GM21381 (cell line): ENCODE results near the gene MTTP.

Experiments used
- ATAC-seq: cut with Tn5 transposase; IDR thresholded peaks from one replicate; pipeline ENCODE4 v1.9.1; 2021; ENCODE audit warnings: mild to moderate bottlenecking, moderate library complexity; ENCODE audit not compliant: unreplicated experiment

The MTTP gene

DNA sequence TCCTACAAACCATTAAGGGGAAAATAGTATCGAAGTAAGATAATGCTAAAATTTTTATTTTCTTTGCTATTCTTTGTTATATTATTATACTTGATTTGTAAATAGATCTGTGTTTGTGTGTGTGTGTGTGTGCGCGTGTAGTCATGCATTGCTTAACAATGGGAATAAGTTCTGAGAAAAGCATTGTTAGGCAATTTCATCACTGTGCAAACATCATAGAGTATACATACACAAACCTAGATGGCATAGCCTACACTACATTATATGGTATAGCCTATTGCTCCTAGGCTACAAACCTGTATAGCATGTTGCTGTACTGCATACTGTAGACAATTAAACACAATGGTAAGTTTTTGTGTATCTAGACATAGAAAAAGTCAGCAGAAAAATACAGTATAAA, 17.1 kb downstream of the MTTP start:
- ATAC-seq = no peak

DNA sequence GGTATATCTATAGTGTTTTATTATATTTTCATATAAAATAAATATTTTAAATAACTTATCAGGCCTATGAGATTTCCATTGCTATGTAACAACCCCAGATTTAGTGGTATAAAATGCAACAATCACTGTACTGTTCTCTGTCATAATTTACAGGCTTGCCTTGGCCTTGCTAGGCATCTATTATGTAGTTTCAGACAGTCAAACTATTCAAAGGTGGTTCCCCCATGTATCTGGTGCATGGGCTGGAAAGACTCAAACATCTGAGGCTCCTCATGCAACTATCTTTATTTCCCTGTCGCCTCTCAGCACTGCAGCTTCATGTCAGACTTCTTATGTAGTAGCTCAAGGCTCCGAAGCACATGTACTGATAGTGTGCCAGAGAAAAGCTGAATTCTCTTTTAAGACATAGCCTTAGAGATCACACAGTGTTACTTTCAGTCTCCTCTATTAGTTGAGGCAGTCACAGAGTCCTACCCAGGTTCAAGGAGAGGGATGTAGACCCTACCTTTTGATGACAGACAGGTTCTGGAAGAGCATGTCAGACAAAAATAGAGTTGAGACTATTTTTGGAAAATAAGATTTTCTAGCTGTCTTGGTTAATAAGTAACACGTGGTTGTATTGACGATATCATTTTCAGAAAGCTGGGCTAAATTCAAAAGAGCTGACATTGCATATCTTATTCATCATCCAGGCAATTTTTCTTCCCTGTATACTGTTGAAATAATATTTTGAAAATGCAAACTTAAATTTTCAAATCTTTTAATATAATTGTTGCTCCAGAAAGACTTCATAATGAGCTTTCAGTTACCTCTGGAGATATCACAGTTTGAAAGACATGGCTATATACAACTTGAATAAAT, 19.4 kb downstream of the MTTP start:
- ATAC-seq = peak; percentile 69

DNA sequence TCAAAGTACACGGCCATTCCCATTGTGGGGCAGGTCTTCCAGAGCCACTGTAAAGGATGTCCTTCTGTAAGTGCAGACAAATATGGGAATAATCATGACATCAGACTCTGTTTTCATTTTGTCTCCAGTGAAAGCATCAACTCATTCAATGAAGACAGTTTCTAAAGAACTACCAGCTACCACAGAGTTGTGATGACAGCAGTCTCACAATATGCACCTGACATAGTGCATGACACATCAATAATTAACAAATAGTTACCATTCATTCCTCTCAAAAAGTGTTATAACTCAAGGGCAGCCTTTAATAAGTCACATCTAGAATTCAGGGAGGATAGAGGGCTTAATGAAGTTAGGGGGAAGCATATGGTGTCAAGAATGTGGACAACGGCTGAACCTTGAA, 20.2 kb downstream of the MTTP start:
- ATAC-seq = no peak

DNA sequence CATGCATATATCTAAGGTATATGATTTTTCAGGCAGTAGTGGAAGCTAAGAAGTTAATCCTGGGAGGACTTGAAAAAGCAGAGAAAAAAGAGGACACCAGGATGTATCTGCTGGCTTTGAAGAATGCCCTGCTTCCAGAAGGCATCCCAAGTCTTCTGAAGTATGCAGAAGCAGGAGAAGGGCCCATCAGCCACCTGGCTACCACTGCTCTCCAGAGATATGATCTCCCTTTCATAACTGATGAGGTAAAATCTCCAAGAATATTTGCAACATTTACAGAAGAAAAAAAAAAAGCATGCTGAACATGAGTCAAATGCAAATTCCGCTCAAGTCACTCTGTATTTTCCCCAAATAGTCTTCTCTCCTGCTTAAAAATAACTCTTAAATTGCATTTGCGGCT, 32.1 kb downstream of the MTTP start:
- ATAC-seq = no peak

DNA sequence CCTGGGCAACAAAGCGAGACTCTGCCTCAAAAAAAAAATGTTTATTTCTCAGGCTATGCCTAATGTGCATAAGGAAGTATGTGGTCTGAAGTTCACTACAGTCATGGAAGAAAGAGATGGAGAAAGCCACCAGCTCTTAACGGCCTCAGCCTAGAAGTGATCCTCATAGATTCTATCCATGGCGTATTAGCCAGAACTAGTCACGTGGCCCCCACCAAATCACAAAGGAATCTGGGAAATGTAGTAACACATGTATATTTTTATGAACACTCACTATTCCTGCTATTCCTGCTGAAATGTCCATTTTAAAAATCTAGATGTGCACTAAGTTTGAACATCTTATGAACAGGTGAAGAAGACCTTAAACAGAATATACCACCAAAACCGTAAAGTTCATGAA, 33.8 kb downstream of the MTTP start:
- ATAC-seq = no peak

DNA sequence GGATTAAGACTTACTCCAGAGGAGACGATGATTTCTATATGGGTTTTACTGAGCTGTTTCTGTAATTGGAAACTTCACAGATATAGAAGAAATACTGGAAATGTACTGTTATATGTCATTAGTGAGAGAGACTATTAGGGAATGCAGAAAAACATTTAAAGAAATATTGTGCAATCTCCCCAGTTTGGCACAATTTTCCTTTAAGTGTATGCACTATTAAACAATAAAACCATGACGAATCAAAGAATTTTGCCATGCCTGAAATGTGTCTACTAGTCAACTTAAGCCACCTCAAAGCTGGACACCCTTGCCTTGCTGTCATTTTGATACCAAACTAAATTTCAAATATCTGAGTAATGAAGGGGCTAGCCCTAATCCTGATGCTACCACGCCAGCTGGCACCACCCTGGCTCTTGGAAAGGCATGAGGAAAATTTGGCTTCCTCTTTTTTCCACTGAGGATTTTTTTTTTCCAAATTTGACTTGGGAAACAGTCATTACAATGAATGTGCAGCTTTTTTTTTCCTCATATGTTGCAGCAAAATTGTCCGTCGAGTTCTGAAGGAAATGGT, 36.1 kb downstream of the MTTP start:
- ATAC-seq = no peak

DNA sequence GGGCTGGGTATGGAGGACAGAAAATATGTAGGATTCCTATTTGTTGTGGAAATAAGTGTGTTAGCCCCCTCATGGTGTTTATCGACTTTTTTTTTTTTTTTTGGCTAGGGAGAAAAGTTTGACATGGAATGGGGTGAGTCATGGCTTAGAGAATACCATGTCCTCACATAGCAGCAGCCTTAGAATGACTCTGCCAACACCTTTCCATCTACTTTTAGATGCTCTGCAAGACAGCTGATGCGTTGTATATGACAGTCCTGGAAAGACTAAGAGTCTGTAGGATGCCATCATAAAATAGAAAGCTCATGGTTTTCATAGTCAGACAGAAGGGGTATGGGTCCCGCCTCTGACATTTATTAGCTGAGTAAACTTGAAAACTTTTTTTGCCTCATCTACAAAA, 37.7 kb downstream of the MTTP start:
- ATAC-seq = no peak

DNA sequence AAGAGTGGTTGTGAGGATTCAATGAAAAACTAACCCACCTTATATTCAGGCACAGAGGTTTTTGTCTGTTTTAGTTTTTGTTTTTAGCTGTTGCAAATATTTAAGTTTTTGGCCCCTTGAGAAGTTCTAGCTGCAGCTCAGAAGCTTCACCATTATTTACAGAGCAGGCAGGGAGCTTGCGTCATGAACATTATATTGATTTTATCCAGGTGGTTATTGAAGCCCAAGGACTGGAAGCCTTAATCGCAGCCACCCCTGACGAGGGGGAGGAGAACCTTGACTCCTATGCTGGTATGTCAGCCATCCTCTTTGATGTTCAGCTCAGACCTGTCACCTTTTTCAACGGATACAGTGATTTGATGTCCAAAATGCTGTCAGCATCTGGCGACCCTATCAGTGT, 38.1 kb downstream of the MTTP start:
- no peak for ATAC-seq

DNA sequence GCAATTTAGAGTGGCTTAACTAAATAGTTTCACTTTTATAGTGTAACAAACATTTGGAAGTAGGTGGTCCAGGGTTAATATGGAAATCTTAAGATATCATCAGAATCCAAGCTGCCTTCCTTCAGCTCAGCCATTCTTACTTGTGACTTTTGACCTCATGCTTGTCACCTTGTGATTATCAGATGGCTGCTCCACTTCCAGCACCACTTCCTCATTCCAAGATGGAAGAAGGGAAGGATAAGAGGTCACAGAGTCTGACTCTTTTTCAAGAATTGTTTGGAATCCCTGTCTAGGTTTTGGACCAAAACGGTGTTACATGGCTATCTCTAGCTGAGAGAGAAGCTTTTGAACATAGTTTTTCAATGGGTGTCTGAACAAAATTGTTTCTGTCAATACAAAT, 39.9 kb downstream of the MTTP start:
- no peak for ATAC-seq

DNA sequence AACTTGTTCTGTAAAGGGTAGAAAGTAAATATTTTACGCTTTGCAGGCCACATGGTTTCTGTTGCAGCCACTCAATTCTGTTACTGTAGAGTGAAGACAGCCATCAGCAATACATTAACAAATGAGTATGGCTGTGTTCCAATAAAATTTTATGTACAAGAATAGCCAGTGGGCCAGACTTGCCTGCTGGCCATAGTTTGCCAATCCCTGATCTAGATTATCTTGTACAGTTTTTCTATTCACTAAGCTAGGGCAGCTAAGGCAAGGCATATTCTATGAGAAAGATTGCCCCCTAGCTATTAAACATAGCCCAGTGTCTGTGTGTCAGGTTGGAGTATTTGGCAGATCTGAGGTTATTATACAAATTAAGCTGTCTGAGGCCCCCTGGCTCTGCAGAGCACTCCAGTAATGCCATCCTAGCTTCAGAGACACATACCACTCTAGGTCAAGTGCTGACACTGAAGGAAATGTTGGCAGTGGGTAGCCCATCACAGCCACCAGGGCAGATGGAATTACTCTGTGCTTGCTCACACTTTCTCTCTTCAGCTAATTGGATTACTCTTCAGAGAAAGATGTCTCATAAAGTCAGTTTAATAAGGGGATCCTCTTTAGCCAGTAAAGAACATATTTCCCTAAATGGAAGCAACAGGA, 40.7 kb downstream of the MTTP start:
- no peak for ATAC-seq

DNA sequence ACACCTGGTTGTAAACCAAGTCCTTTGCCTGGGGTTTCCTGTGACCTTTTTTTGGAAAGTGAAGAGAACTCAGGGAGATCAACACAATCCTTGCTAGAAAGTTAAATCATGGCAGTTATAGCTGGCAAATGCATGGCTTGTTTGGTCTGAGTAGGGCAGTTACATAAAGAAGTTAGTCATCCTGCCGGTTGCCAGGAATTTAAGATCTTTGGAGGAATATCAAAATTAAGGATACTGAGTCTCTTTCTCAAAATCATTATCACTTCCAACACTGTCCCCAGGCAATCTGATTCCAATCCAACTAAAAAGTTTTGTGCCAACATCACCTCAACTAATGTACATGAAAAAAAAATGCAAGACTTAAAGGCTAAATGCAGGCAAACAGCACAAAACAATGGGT, 42.8 kb downstream of the MTTP start:
- ATAC-seq = no peak

DNA sequence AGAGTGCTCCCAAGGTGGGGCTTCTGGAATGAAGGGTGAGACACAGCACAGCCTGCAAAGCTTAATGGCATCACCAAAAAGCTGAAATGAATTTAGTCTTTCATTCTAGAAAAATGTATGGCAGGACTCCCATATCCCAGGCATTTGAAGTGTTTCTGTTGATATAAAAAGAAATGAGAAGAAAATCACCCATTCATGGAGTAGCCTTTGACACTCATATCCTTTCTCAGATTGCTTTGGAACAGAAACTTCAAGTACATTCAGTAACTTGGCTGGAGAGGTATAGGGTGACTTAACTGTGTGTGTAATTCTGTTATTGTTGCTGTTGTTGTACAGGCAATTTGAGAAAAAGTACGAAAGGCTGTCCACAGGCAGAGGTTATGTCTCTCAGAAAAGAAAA, 47.7 kb downstream of the MTTP start:
- no peak for ATAC-seq

DNA sequence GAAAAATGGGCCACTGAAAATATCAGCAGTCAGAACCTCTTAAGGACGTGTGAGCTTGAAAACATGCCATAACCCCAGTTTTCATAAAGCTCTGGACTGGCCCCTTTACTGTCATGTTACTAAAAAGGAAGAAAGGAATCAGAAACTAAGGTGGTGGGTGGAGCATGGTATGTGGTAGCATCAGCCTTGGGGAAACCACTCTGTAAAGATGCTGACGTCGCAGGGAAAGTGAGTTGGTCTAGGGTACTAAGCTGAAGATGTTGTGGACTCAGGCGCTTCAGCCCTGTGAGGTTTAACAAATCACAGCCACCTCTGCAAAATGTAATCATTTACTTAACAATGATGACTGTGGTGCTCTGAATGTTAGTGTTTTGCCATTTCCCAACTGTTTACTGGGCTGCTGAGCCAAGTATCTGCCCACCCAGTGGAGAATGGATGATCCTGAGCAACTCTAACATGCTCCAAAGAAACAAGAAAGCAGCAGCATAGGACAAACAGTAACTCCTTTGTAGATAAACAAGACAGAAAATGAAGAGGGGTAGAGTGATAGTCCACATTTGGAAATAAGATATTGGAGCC, 49.6 kb downstream of the MTTP start:
- ATAC-seq = no peak

DNA sequence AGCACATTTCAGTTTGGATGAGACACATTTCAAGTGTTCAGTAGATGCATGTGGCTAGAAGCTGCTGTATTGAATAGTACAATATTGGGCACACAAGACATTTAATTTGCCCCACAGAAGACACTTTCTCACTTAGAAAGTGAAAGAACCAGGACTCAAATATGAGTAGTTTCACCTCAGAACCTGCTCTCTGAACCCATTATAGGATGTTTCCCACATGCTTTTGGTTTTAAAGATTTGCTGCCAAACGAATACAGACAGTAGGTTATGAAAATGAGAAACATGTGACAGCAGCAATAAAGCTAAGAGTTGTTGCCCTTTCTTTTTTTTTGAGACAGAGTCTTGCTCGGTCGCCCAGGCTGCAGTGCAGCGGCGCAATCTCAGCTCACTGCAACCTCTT, 50.7 kb downstream of the MTTP start:
- peak; percentile 54 for ATAC-seq

DNA sequence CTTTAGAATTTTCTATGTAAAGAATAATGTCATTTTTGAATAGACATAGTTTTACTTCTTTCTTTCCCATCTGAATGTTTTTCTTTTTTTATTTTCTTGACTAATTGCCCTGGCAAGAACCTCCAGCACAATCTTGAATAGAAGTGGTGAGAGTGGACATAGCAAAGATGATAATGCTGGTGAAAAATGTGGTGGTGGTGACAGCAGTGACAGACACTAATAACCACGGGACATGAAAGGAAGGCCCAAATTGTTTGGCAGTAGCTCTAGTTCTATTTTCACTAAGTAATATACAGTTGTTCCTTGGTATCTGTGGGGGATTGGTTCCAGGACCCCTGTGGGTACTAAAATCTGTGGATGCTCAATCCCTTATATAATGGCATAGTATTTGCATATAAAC, 53.4 kb downstream of the MTTP start:
- ATAC-seq = no peak

DNA sequence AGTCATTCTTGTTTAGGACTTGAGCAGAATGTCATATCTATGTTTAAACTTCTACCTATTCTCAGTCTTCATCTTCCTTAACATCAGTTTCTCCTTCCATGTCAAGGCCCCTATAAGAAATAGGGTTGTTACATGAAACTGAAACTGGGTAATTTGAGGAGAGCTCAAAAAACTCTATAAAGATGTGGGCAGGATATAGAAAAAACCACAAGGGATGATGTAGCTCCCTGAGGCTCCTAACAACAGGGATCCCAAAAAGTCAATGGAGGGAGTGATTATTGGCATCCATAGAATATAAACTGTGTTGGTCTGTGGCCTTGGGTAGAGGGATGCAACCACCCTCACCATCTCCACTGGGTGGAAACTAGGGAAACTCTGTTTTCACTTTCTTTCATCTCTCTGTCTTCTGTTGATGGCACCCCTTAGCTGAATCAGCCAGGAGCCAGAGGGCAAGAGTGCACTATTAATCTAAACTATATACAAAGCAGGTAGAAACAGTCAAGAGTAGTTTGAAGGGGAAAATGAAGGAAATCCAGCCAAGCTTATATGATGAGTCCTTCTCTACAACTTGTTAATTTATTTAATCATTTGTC, 55.4 kb downstream of the MTTP start:
- ATAC-seq = no peak

DNA sequence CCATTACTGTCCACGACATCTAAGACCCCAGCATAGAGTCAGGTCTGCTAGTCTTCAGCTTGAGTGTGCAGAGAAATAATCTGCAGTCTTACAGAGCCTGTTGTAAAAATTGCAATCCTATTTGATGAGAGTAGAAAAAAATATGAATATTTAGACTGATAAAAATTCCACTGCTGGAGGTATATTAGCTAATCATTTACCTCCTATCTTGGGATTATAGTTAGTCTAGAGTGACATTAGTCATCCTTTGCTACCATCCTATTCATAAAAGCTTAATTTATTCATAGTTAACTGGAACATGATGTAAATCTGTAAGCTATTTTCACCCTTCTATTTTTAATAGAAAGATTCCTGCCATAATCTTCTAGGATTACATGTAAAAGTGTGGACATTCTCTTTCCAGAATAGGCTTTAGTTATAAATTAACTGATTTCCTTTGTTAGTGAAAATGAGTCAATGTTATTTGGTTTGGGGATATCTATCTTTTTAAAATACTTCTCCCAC, 56.3 kb downstream of the MTTP start:
- ATAC-seq = no peak

DNA sequence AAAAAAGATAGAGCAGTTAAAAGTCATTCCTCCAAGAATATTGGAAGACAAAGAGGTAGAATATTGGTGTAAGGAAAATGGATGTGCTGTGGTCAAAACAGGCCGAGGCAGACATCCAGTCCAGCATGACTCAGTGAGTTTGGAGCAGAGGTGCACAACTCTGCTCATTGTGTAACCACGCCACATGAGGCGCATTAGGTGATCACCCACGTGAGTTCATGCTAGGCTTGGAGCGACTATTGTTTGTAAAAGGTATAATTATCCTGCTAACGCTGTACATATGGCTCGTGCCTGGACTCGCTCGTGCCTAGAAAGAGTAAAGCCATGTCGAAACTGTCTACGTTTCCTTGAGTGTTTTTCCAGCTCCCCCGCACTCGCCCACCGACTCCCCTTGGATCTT, 59.1 kb downstream of the MTTP start:
- no peak for ATAC-seq

DNA sequence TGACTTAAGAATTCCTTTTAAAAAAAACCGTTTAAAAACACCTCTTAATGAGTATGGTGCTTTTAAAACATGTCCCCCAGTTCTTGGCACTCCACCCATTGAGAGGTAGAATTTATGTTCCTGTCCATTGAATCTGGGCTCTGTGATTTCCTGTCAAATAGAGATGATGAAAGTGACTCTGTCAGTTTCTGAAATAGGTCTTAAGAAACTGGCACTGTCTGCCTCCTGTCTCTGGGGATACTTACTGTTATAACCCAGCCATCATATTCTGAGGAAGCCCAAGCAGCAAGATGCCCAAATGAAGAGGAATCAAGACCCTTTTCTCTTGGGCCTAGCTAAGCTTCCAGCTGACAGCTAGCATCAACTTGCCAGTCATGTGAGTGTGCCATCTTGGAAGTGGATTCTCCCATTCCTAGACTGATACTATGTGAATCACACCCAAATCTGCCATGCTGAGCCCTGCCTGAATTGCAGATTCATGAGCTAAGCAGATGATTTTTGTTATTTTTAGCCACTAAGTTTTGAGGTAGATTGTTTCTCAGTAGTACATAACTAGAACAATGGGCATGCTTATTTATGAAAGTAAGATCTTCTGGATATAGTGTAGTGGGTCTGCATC, 60.2 kb downstream of the MTTP start:
- no peak for ATAC-seq

DNA sequence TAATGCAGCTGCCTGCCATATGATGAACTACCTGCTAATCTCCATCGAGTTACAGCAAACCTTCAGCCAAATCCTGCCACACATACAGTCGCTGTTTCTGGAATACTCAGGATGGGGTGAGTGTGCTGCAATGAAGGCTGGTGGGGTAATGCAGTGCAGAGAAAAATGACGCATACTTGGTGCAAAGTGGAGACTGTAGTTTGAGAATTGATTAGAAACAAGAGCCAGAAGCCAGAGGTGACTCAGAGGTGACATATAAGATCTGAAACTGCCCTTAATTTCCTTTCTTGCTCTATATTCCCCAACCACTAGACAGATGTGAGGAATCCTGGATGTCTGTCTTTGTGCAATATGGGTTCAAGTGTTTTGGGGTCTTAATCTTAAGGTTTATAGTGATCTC, 61.0 kb downstream of the MTTP start:
- no peak for ATAC-seq

DNA sequence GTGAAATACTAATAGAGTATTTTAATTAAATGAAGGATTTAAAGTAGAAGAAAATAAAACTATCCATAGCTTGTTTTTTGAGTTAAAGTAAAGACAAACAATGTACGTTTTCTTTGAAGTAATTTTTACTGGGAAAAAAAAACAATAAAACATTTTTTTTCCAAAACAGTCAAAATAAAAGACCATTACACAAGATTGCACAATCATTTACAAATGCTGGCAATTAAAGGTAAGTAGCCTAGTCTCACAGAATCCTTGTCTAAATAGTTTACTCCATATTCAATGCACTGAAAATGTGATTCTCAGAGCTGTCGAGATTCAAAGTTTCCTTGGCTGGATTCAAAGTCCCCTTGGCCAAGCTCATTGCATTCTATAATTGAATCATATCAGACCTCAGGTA, 61.8 kb downstream of the MTTP start:
- no peak for ATAC-seq
